Measurements from ENCODE around the gene LRRC41. TPM values are rescaled to one million over a fixed set of nuclear protein-coding genes. Genes with fewer than 3 reads are reported as not detected.
A peak's percentile ranks its signal among the peaks of the same experiment; 100 is the strongest.
"Not testable (repeated sequence)": the region's sequence is repeated elsewhere in the genome, so short reads cannot be mapped to it uniquely, and the experiment has no call there.

Gene LRRC41
- total RNA-seq, 1 donor from 2014 or later = 60.2 TPM

- DNase-seq (no peak), ATAC-seq (ENCODE audit: low read depth) (no peak)
- CTCF ChIA-PET = no interaction called here
- H3K4me3 Mint-ChIP-seq = no peak overlapping the region
- H3K27ac Mint-ChIP-seq = no peak overlapping the region
- no peaks in the 10 kb centered on the region for H3K36me3 Mint-ChIP-seq (ENCODE audit: low read depth)
- POLR2A ChIA-PET = interaction anchor here (0.6 kb wide), 1 partner anchor 375 kb away, joined by 5 read pairs; no protein-coding TSS in a partner anchor
- no peaks in the 10 kb centered on the region for H3K9me3 Mint-ChIP-seq
- no peak for TF ChIP-seq CTCF (IDR thresholded peaks at IDR 0.05)
- H3K27me3 Mint-ChIP-seq = no peaks in the 10 kb centered on the region
- peaks cover 2% of the 10 kb centered on the region for H3K4me1 Mint-ChIP-seq
- intact Hi-C loops (cut with micrococcal nuclease) = no loop called here
These were observed 48.7 kb downstream of the LRRC41 start for GRCh38 chr1:46254668-46255067.

GRCh38 chr1:46248122-46248920 is 55.1 kb downstream of the LRRC41 start:
- Mint-ChIP-seq H3K4me1 (peaks cover 19% of the 10 kb centered on the region), H3K4me3 (peak overlapping the region; percentile 88), H3K27me3 (no peaks in the 10 kb centered on the region), H3K27ac (peak overlapping the region; percentile 46), H3K36me3 (ENCODE audit: low read depth) (peaks cover 1% of the 10 kb centered on the region), H3K9me3 (no peaks in the 10 kb centered on the region)
- no peak for TF ChIP-seq CTCF (IDR thresholded peaks at IDR 0.05)
- intact Hi-C loops (cut with micrococcal nuclease) = loop anchor here (5.0 to 10.0 kb wide), 2 partner anchors 466 to 1616 kb away; partner anchors contain the start of gene EFCAB14
- ChIA-PET POLR2A (no interaction called here), CTCF (no interaction called here)
- no peak for ATAC-seq (ENCODE audit: low read depth)
- DNase-seq = no peak

GRCh38 chr1:46247436-46248121 is 55.8 kb downstream of the LRRC41 start, which contains the start of gene RAD54L:
RAD54L (plus strand) TSS chr1:46247763; CDS start chr1:46248406, 643 bp downstream.
- CTCF ChIA-PET = interaction anchor here (0.7 to 2.0 kb wide), 4 partner anchors 22 to 100 kb away, joined by 3 to 9 read pairs (median 4); partner anchors contain the start of genes LRRC41 and UQCRH
- Mint-ChIP-seq H3K4me1 (peaks cover 19% of the 10 kb centered on the region), H3K27ac (peak within 1 kb of the TSS; percentile 86), H3K36me3 (ENCODE audit: low read depth) (peaks cover 1% of the 10 kb centered on the region), H3K4me3 (peak within 1 kb of the TSS; percentile 95), H3K27me3 (no peaks in the 10 kb centered on the region), H3K9me3 (no peaks in the 10 kb centered on the region)
- POLR2A ChIA-PET = interaction anchor here (0.5 to 1.9 kb wide), 14 partner anchors 8 to 1616 kb away, joined by 3 to 31 read pairs (median 4); partner anchors contain the start of genes EFCAB14, LRRC41, MUTYH and NSUN4
- no peak for TF ChIP-seq CTCF (IDR thresholded peaks at IDR 0.05)
- DNase-seq (peak; percentile 86), ATAC-seq (ENCODE audit: low read depth) (peak; percentile 96)
- intact Hi-C loops (cut with micrococcal nuclease) = loop anchor here (1.0 to 10.0 kb wide), 8 partner anchors 49 to 1615 kb away; partner anchors contain the start of genes AKR1A1, EFCAB14, GPBP1L1 and LRRC41

GRCh38 chr1:46246548-46247435 is 56.6 kb downstream of the LRRC41 start:
- DNase-seq = no peak
- intact Hi-C loops (cut with micrococcal nuclease) = loop anchor here (1.0 to 10.0 kb wide), 8 partner anchors 48 to 1614 kb away; partner anchors contain the start of genes AKR1A1, EFCAB14, GPBP1L1 and LRRC41
- H3K36me3 Mint-ChIP-seq (ENCODE audit: low read depth) = peaks cover 1% of the 10 kb centered on the region

GRCh38 chr1:46246136-46246535 is 57.3 kb downstream of the LRRC41 start:
- intact Hi-C loops (cut with micrococcal nuclease) = loop anchor here (2.0 to 10.0 kb wide), 4 partner anchors 359 to 1614 kb away; partner anchors contain the start of genes AKR1A1, EFCAB14 and MKNK1
- peaks cover 19% of the 10 kb centered on the region for H3K4me1 Mint-ChIP-seq

More at GRCh38 chr1:46246548-46247435, 56.6 kb downstream of the LRRC41 start:
- no peak for TF ChIP-seq CTCF (IDR thresholded peaks at IDR 0.05)
- Mint-ChIP-seq H3K9me3 (no peaks in the 10 kb centered on the region), H3K27ac (peak overlapping the region; percentile 86), H3K4me1 (peaks cover 19% of the 10 kb centered on the region), H3K27me3 (no peaks in the 10 kb centered on the region), H3K4me3 (peak overlapping the region; percentile 95)
- ATAC-seq (ENCODE audit: low read depth) = peak; percentile 7
- ChIA-PET CTCF (interaction anchor here (0.7 to 2.8 kb wide), 5 partner anchors 21 to 101 kb away, joined by 3 to 42 read pairs (median 4); partner anchors contain the start of genes LRRC41 and UQCRH), POLR2A (interaction anchor here (0.6 to 2.8 kb wide), 14 partner anchors 9 to 1615 kb away, joined by 3 to 31 read pairs (median 5); partner anchors contain the start of genes LRRC41, MUTYH, NSUN4 and TOE1)

More at GRCh38 chr1:46246136-46246535, 57.3 kb downstream of the LRRC41 start:
- POLR2A ChIA-PET = interaction anchor here (1.3 to 2.8 kb wide), 3 partner anchors 57 to 101 kb away, joined by 3 to 31 read pairs (median 26); partner anchors contain the start of genes LRRC41 and UQCRH
- H3K4me3 Mint-ChIP-seq; H3K9me3 Mint-ChIP-seq; H3K27ac Mint-ChIP-seq; DNase-seq; H3K27me3 Mint-ChIP-seq; H3K36me3 Mint-ChIP-seq (ENCODE audit: low read depth); ATAC-seq (ENCODE audit: low read depth): not testable (repeated sequence)
- CTCF ChIA-PET = interaction anchor here (2.0 to 2.8 kb wide), 2 partner anchors 23 to 101 kb away, joined by 9 to 42 read pairs; no protein-coding TSS in a partner anchor
